ENCODE measurements around the gene TYROBP. TPM values are rescaled to one million over a fixed set of nuclear protein-coding genes. Genes with fewer than 3 reads are reported as not detected.

The TYROBP gene
- total and polyA plus RNA-seq, 2 of the 8 experiments (the other 6 are each of a cell fraction or from before 2014, with no cell fraction given) = 0.18 TPM; not detected in 1

DNA sequence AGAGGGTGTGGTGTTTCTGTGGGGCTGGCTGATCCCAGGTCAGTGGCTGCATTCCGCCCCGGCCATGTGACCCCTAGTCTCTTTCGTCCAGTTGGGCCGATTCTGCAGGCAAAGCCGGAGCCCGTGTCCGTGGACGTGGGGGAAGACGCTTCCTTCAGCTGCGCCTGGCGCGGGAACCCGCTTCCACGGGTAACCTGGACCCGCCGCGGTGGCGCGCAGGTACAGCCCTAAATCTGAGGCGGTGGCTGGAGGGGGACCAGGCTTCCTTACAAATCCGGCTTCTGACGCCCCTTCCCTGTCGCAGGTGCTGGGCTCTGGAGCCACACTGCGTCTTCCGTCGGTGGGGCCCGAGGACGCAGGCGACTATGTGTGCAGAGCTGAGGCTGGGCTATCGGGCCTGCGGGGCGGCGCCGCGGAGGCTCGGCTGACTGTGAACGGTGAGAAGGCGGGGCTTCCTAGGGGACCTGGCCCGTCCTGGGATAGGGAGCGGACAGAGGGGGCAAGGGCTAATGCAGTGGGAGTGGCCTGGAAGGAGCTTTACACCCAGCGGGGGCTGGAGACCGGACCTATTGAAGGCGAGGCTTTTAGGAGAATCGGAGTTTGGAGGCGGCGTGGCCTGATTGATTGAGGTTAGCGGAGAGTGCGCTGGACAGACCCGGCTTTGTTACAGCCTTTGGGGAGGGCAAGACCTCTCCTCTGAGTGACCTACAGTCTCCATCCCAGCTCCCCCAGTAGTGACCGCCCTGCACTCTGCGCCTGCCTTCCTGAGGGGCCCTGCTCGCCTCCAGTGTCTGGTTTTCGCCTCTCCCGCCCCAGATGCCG lies 47.1 kb downstream of the TYROBP start (continued):
- TF ChIP-seq TAF7 (optimal IDR thresholded peaks at IDR 0.05; ENCODE audit: borderline replicate concordance, low read depth, low read length) (no peak), RAD21 (IDR thresholded peaks at IDR 0.05 in 1 of 2, conservative IDR thresholded peaks at IDR 0.05 in 1 of 2; ENCODE audit: low read depth in 2 of 2, low read length in 2 of 2) (0 out of 4 replicates have a peak, but pooled peaks of 1 of the 2 experiments have one; percentile 4), RFX5 (IDR thresholded peaks at IDR 0.05; ENCODE audit: borderline replicate concordance, low read depth, low read length) (no peak), TBP (IDR thresholded peaks at IDR 0.05; ENCODE audit: low read depth, low read length) (peak; percentile 42), SP2 (IDR thresholded peaks at IDR 0.05; ENCODE audit: low read length) (no peak), ASH2L (IDR thresholded peaks at IDR 0.05; ENCODE audit: low read length) (peak; percentile 33)

Data from H1 (cell line).